SK-N-SH treated with all-trans-retinoic acid at 6 μM for 48 hours (cell line): ENCODE results near the gene OR14I1.

Source experiments
- ARNTL ChIP-seq: fragments of 450-650 bp; formaldehyde crosslinking; IDR thresholded peaks from 2 replicates; pipeline ENCODE4 v1.5.0; 2020; ENCODE audit warnings: low read depth, mild to moderate bottlenecking, moderate library complexity, borderline replicate concordance
- BACH2 ChIP-seq: fragments of 250-450 bp; sonication (Bioruptor Pico); IDR thresholded peaks from 2 replicates; pipeline ENCODE4 v1.9.0; 2021; ENCODE audit warnings: mild to moderate bottlenecking, borderline replicate concordance
- CREB5 ChIP-seq: fragments of 250-450 bp; sonication (Bioruptor Pico); IDR thresholded peaks from 2 replicates; pipeline ENCODE4 v1.5.1; 2020; ENCODE audit warnings: low read depth, mild to moderate bottlenecking, moderate library complexity
- CSDC2 ChIP-seq: fragments of 250-450 bp; sonication (Bioruptor Pico); IDR thresholded peaks from 2 replicates; pipeline ENCODE4 v1.5.0; 2020; ENCODE audit warnings: mild to moderate bottlenecking, moderate library complexity
- CSRNP3 ChIP-seq: fragments of 250-450 bp; sonication (Bioruptor Pico); IDR thresholded peaks from 2 replicates; pipeline ENCODE4 v1.5.1; 2021; ENCODE audit warnings: mild to moderate bottlenecking, moderate library complexity
- ISL1 ChIP-seq: fragments of 250-450 bp; sonication (Bioruptor Pico); IDR thresholded peaks from 2 replicates; pipeline ENCODE4 v2.1.2; 2022; ENCODE audit warnings: mild to moderate bottlenecking, moderate library complexity
- OSR1 ChIP-seq: fragments of 250-450 bp; sonication (Bioruptor Pico); IDR thresholded peaks from 2 replicates; pipeline ENCODE4 v1.8.0; 2022; ENCODE audit warnings: moderate library complexity, mild to moderate bottlenecking, inconsistent platforms
- PATZ1 ChIP-seq: fragments of 250-450 bp; sonication (Bioruptor Pico); IDR thresholded peaks from 2 replicates; pipeline ENCODE4 v1.8.0; 2020; ENCODE audit warnings: mild to moderate bottlenecking, moderate library complexity, borderline replicate concordance
- RARB ChIP-seq: fragments of 250-450 bp; sonication (Bioruptor Pico); IDR thresholded peaks from 2 replicates; pipeline ENCODE4 v1.8.0; 2021; ENCODE audit warnings: mild to moderate bottlenecking, moderate library complexity
- SNAI2 ChIP-seq: fragments of 250-450 bp; sonication (Bioruptor Pico); IDR thresholded peaks from 2 replicates; pipeline ENCODE4 v1.5.0; 2020; ENCODE audit warnings: mild to moderate bottlenecking, moderate library complexity
- ZC3H10 ChIP-seq: fragments of 250-450 bp; sonication (Bioruptor Pico); IDR thresholded peaks from 2 replicates; pipeline ENCODE4 v1.5.1; 2021; ENCODE audit warnings: mild to moderate bottlenecking, moderate library complexity
- ZFP3 ChIP-seq: fragments of 250-450 bp; sonication (Bioruptor Pico); IDR thresholded peaks from 2 replicates; pipeline ENCODE4 v1.5.0; 2020; ENCODE audit warnings: mild to moderate bottlenecking, moderate library complexity
- ZFP30 ChIP-seq: fragments of 450-650 bp; formaldehyde crosslinking; IDR thresholded peaks from 2 replicates; pipeline ENCODE4 v1.5.0; 2022; ENCODE audit warnings: mild to moderate bottlenecking, moderate library complexity

GRCh38 chr1:248751635-248752034 lies 49.1 kb upstream of the OR14I1 start:
- no peak for TF ChIP-seq ZC3H10 (CRISPR knock-in tag)
- no peak for TF ChIP-seq ARNTL (CRISPR knock-in tag)
- no peak for TF ChIP-seq OSR1
- no peak for TF ChIP-seq PATZ1
- TF ChIP-seq CSDC2 (CRISPR knock-in tag), result no peak
- no peak for TF ChIP-seq CREB5 (CRISPR knock-in tag)
- no peak for TF ChIP-seq SNAI2 (CRISPR knock-in tag)
- TF ChIP-seq ZFP30 (CRISPR knock-in tag), result no peak
- TF ChIP-seq ISL1 (CRISPR knock-in tag), result no peak
- TF ChIP-seq RARB, result no peak
- TF ChIP-seq BACH2 (CRISPR knock-in tag), result no peak
- no peak for TF ChIP-seq CSRNP3 (CRISPR knock-in tag)
- no peak for TF ChIP-seq ZFP3
